Neural crest cell (in vitro differentiated cells): ENCODE data around the gene HPS6. TPM values are rescaled to one million over a fixed set of nuclear protein-coding genes. Genes with fewer than 3 reads are reported as not detected.

ENCODE experiments used
- DNase-seq: peaks from one replicate; pipeline ENCODE4 v3.0.0; 2021; ENCODE audit warnings: low read depth, mixed read lengths, low spot score
- H3K27ac Mint-ChIP-seq: one replicate; pipeline ENCODE4 v1.8.0; 2021; ENCODE audit warnings: mild to moderate bottlenecking, mixed read lengths; ENCODE audit not compliant: unreplicated experiment
- H3K27me3 Mint-ChIP-seq: 2 replicates; pipeline ENCODE4 v1.8.0; 2021; ENCODE audit warnings: low read depth, mild to moderate bottlenecking, mixed read lengths
- H3K36me3 Mint-ChIP-seq: 2 replicates; pipeline ENCODE4 v1.8.0; 2021; ENCODE audit warnings: low read depth, mild to moderate bottlenecking, mixed read lengths
- H3K4me1 Mint-ChIP-seq: 2 replicates; pipeline ENCODE4 v1.8.0; 2021; ENCODE audit warnings: mixed read lengths
- H3K4me3 Mint-ChIP-seq: one replicate; pipeline ENCODE4 v1.8.0; 2021; ENCODE audit warnings: mild to moderate bottlenecking, mixed read lengths
- H3K9me3 Mint-ChIP-seq: 2 replicates; pipeline ENCODE4 v1.8.0; 2021; ENCODE audit warnings: mixed read lengths
- long read RNA-seq: library from polyadenylated mRNA; unstranded; transcript quantifications from one replicate; pipeline ENCODE4 v2.0.0, GENCODE V29; 2020
- total RNA-seq: library from RNA; stranded (reverse); gene quantifications from 2 replicates; pipeline ENCODE4 v1.2.1, GENCODE V29; 2021
- TF ChIP-seq, protein P1 (sequence below): fragments of 200-600 bp; sonication (generic); conservative IDR thresholded peaks from 2 replicates; pipeline ENCODE4 v1.5.0; 2021; ENCODE audit warnings: antibody characterized with exemption, mild to moderate bottlenecking

Gene HPS6
- total RNA-seq, result 17.5 and 18.9 TPM in 2 replicates
- long read RNA-seq, result 0 reads

DNA sequence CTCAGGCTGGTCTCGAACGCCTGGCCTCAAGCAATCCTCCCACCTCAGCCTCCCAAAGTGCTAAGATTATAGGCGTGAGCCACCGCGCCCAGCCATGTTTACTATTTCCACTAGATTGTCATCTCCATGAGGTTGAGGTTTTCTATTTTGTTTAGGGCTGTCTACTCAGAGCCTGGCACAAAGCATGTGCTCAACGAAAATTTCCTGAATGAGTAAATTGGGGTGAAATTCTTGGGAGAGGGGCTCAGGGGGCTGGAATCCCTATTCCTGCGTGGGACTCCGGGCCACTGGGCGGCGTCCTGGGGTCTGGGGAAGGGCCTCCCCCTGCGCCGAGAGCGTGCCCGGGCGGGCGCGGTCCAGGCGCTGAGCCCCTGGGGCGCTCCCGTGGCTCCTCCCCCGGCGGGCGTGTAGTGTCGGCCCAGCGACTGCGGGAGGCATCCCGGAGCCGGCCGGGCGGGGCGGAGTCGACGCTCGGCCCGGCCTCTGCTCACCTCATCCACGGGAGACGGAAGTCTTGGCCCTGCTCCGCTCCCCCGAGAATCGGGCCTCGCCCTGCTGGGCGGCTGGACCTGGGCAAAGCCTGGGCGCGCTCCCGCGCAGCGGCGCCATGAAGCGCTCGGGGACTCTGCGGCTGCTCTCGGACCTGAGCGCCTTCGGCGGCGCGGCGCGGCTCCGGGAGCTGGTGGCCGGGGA, at the start of gene HPS6:
TSS of gene HPS6 (plus strand) at position 482 of the 693 bp plus-strand sequence. CDS start at position 608, 126 bp downstream.
- TF ChIP-seq, protein P1, sequence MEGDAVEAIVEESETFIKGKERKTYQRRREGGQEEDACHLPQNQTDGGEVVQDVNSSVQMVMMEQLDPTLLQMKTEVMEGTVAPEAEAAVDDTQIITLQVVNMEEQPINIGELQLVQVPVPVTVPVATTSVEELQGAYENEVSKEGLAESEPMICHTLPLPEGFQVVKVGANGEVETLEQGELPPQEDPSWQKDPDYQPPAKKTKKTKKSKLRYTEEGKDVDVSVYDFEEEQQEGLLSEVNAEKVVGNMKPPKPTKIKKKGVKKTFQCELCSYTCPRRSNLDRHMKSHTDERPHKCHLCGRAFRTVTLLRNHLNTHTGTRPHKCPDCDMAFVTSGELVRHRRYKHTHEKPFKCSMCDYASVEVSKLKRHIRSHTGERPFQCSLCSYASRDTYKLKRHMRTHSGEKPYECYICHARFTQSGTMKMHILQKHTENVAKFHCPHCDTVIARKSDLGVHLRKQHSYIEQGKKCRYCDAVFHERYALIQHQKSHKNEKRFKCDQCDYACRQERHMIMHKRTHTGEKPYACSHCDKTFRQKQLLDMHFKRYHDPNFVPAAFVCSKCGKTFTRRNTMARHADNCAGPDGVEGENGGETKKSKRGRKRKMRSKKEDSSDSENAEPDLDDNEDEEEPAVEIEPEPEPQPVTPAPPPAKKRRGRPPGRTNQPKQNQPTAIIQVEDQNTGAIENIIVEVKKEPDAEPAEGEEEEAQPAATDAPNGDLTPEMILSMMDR, result peak; percentile 19
- Mint-ChIP-seq H3K4me3 (peak within 1 kb of the TSS; percentile 88), H3K27me3 (peaks cover 17% of the 10 kb centered on the region), H3K9me3 (no peaks in the 10 kb centered on the region), H3K27ac (no peak within 1 kb of the TSS), H3K4me1 (peaks cover 16% of the 10 kb centered on the region), H3K36me3 (no peaks in the 10 kb centered on the region)
- DNase-seq, result peak; percentile 66

DNA sequence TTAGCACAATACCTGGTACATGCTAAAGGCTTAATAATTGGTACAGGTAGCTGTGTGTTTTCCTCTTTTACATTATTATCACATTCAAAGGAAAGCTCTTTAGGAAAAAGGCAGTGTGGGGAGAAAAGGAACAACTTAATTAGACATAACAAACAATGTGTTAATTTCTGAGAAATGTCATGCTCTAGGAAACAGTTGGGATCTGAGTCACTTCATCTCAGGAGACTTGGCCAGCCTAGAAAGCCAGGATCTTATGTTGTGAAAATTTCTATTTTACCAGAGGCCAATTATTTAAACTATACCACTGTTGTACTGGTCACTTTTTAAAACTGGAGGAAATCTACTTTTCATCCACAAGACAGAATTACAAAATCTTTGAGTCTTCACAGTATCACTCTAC, 48.7 kb upstream of the HPS6 start:
- TF ChIP-seq, protein P1, result no peak
- no peaks in the 10 kb centered on the region for H3K4me1 Mint-ChIP-seq

DNA sequence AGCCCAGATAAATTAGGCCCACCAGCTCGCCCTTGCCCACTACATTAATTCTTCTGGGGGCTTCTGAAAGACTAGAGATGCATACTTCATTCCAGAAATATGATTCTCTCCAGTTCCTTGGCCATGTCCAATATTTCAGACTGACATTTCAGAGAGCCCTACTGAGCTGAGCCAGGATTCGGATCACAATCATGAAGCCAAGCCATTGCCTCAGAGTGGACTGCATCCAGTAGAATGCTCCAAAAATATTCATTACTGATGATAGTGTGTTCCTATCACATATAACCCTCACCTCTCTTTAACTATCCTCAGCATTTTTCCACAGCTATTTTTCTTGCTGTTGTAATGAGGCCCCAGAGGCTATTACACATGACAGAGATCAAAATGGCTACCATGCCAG, 47.9 kb upstream of the HPS6 start:
- no peaks in the 10 kb centered on the region for H3K27me3 Mint-ChIP-seq
- TF ChIP-seq, protein P1, result no peak
- no peak overlapping the region for H3K4me3 Mint-ChIP-seq
- DNase-seq, result no peak
- no peaks in the 10 kb centered on the region for H3K9me3 Mint-ChIP-seq
- no peaks in the 10 kb centered on the region for H3K4me1 Mint-ChIP-seq
- no peak overlapping the region for H3K27ac Mint-ChIP-seq
- H3K36me3 Mint-ChIP-seq, result peaks cover 6% of the 10 kb centered on the region

More for the DNA sequence above, 48.7 kb upstream of the HPS6 start:
- Mint-ChIP-seq H3K27ac (no peak overlapping the region), H3K4me3 (no peak overlapping the region), H3K27me3 (no peaks in the 10 kb centered on the region), H3K9me3 (no peaks in the 10 kb centered on the region), H3K36me3 (peaks cover 3% of the 10 kb centered on the region)
- no peak for DNase-seq

DNA sequence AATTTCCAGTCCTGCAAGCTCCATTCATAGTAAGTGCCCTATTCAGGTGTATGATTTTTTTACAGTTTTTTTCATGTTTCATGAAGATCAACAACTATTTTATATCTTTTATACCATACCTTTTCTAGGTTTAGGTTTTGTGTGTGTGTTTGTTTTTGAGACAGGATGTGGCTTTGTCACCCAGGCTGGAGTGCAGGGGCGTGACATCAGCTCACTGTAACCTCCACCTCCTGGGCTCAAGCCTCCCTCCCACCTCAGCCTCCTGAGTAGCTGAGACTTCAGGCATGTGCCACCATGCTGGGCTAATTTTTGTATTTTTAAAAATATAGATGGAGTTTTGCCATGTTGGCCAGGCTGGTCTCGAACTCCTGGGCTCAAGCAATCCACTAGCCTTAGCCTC, 44.2 kb upstream of the HPS6 start:
- H3K4me1 Mint-ChIP-seq, result no peaks in the 10 kb centered on the region
- H3K36me3 Mint-ChIP-seq, result peaks cover 8% of the 10 kb centered on the region
- no peaks in the 10 kb centered on the region for H3K9me3 Mint-ChIP-seq
- H3K4me3 Mint-ChIP-seq, result no peak overlapping the region
- no peaks in the 10 kb centered on the region for H3K27me3 Mint-ChIP-seq
- H3K27ac Mint-ChIP-seq, result no peak overlapping the region
- DNase-seq, result no peak
- TF ChIP-seq, protein P1, result no peak

DNA sequence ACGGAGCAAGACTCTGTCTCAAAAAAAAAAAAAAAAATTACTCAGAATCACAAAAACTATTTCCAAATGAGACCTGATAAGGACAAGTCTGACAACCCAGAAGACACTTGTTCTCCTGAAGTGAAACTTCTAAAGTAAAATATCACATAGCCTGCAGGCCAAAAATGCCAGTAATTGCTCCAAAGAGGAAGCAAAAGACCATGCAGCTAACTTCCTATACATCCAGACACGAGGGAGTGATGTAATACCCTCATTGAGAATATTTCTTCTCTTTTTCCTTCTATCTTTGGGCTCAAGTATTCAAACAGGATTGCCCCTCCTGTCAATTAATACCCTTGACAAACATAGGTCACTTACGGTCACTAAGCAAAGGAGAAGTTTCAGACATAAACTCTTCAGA, 40.4 kb upstream of the HPS6 start:
- H3K4me1 Mint-ChIP-seq, result no peaks in the 10 kb centered on the region
- H3K27me3 Mint-ChIP-seq, result no peaks in the 10 kb centered on the region
- no peak overlapping the region for H3K4me3 Mint-ChIP-seq
- H3K9me3 Mint-ChIP-seq, result no peaks in the 10 kb centered on the region
- peaks cover 11% of the 10 kb centered on the region for H3K36me3 Mint-ChIP-seq
- no peak for DNase-seq
- TF ChIP-seq, protein P1, result no peak
- no peak overlapping the region for H3K27ac Mint-ChIP-seq
